H1 (cell line): ENCODE data around the gene DDHD1. TPM values are rescaled to one million over a fixed set of nuclear protein-coding genes. Genes with fewer than 3 reads are reported as not detected.

Source experiments
- CTCF ChIA-PET: fragments of 300-600 bp; sonication (Branson Sonifier 250); formaldehyde crosslinking; loops from one replicate; lab custom pipeline; 2021; ENCODE audit not compliant: partially characterized antibody; lab: Charles Lee
- POLR2A ChIA-PET: fragments of 300-600 bp; sonication (Branson Sonifier 250); formaldehyde crosslinking; loops from one replicate; lab custom pipeline; 2021; ENCODE audit warnings: inconsistent platforms; ENCODE audit not compliant: partially characterized antibody; lab: Charles Lee
- DNase-seq, 2 experiments: peaks; one replicate each; pipeline versions ENCODE4 v3.0.0 to v3.0.0-alpha.2; 2010 to 2022; ENCODE audit warnings: low spot score in 2 of 2, low read depth in 1 of 2, mixed read lengths in 1 of 2
- FAIRE-seq: peaks from 2 replicates; lab custom pipeline; 2011; peaks lifted over from hg19 to GRCh38; lab: Jason Lieb, UNC
- H2AFZ ChIP-seq: 2 replicates; pipeline ENCODE4 v1.8.1; 2012; ENCODE audit warnings: low read length, inconsistent platforms
- H2AK5ac ChIP-seq: 2 replicates; pipeline ENCODE4 v1.6.1; 2013; ENCODE audit warnings: low read depth, low read length
- H2BK120ac ChIP-seq: replicated peaks from 2 replicates; pipeline ENCODE3; 2013; ENCODE audit warnings: low read depth, low read length, inconsistent platforms
- H2BK12ac ChIP-seq: 2 replicates; pipeline ENCODE4 v1.6.1; 2013; ENCODE audit warnings: low read depth, low read length
- H2BK15ac ChIP-seq: 2 replicates; pipeline ENCODE4 v1.6.1; 2013; ENCODE audit warnings: low read length
- H2BK20ac ChIP-seq: 2 replicates; pipeline ENCODE4 v1.6.1; 2013; ENCODE audit warnings: low read length
- H2BK5ac ChIP-seq: 2 replicates; pipeline ENCODE4 v1.6.1; 2013; ENCODE audit warnings: low read depth, low read length
- H3K14ac ChIP-seq: 2 replicates; pipeline ENCODE4 v1.6.1; 2013; ENCODE audit warnings: inconsistent platforms; ENCODE audit not compliant: insufficient read length
- H3K18ac ChIP-seq: 2 replicates; pipeline ENCODE4 v1.6.1; 2013; ENCODE audit warnings: low read length; ENCODE audit errors: extremely low read depth
- H3K23ac ChIP-seq: 2 replicates; pipeline ENCODE4 v1.6.1; 2013; ENCODE audit warnings: inconsistent platforms; ENCODE audit not compliant: insufficient read length
- H3K23me2 ChIP-seq: 2 replicates; pipeline ENCODE4 v1.6.1; 2013; ENCODE audit warnings: low read depth, low read length
- H3K27ac ChIP-seq: 2 replicates; pipeline ENCODE4 v1.6.1; 2011; ENCODE audit warnings: low read depth, low read length, inconsistent platforms
- H3K27me3 ChIP-seq, 4 experiments: replicated peaks in 1 of 4; 1 replicate in 1 of 4; 2 replicates in 3 of 4; pipeline versions ENCODE4 v1.6.1 to v1.8.1; 2011 to 2013; ENCODE audit warnings: low read length in 3 of 4, mild to moderate bottlenecking in 3 of 4, inconsistent platforms in 2 of 4, mixed read lengths in 2 of 4, moderate library complexity in 1 of 4; ENCODE audit not compliant: control insufficient read depth in 3 of 4, insufficient read depth in 3 of 4; ENCODE audit errors: extremely low read depth in 1 of 4
- H3K36me3 ChIP-seq, 4 experiments: 2 replicates each; pipeline versions ENCODE4 v1.6.1 to v1.8.1; 2011 to 2013; ENCODE audit warnings: mild to moderate bottlenecking in 4 of 4, low read length in 3 of 4, moderate library complexity in 2 of 4, control low read depth in 1 of 4, inconsistent platforms in 1 of 4; ENCODE audit not compliant: insufficient read depth in 4 of 4, control insufficient read depth in 2 of 4
- H3K4ac ChIP-seq: replicated peaks from 2 replicates; pipeline ENCODE3; 2013; ENCODE audit warnings: low read length, low read depth, mixed read lengths, inconsistent platforms; ENCODE audit not compliant: insufficient read length
- H3K4me1 ChIP-seq, 4 experiments: replicated peaks in 1 of 4; 1 replicate in 1 of 4; 2 replicates in 3 of 4; pipeline versions ENCODE4 v1.6.1 to v1.8.1; 2011 to 2013; ENCODE audit warnings: low read length in 3 of 4, inconsistent platforms in 2 of 4, mixed read lengths in 1 of 4; ENCODE audit not compliant: insufficient read depth in 4 of 4, control insufficient read depth in 3 of 4
- H3K4me2 ChIP-seq, 2 experiments: 2 replicates each; pipeline versions ENCODE4 v1.6.1 to v1.8.1; 2011 to 2013; ENCODE audit warnings: low read depth in 2 of 2, low read length in 2 of 2, control low read depth in 1 of 2, inconsistent platforms in 1 of 2, mild to moderate bottlenecking in 1 of 2; ENCODE audit not compliant: insufficient read depth in 1 of 2
- H3K4me3 ChIP-seq, 4 experiments: fragments of 200-600, 300-600 bp in 1 of 4; sonication (generic), shearing (Covaris generic), sonication (Bioruptor Twin) in 1 of 4; 2 replicates each; pipeline versions ENCODE4 v1.5.1 to v1.8.1; 2011 to 2016; ENCODE audit warnings: low read length in 4 of 4, low read depth in 3 of 4, control low read depth in 2 of 4, inconsistent platforms in 2 of 4, mild to moderate bottlenecking in 2 of 4, mixed read lengths in 1 of 4, moderate library complexity in 1 of 4; ENCODE audit not compliant: insufficient read depth in 2 of 4; ENCODE audit errors: extremely low read depth in 1 of 4
- H3K56ac ChIP-seq: replicated peaks from 2 replicates; pipeline ENCODE3; 2013; ENCODE audit warnings: low read depth, mild to moderate bottlenecking, mixed read lengths, low read length, inconsistent platforms; ENCODE audit not compliant: insufficient read length
- H3K79me1 ChIP-seq: 2 replicates; pipeline ENCODE4 v1.6.1; 2013; ENCODE audit warnings: low read depth, low read length, control low read depth
- H3K79me2 ChIP-seq, 2 experiments: 2 replicates each; pipeline versions ENCODE4 v1.6.1 to v1.8.1; 2012 to 2013; ENCODE audit warnings: low read length in 2 of 2, mild to moderate bottlenecking in 2 of 2, inconsistent platforms in 1 of 2; ENCODE audit not compliant: insufficient read depth in 2 of 2, control insufficient read depth in 1 of 2
- H3K9ac ChIP-seq, 4 experiments: replicated peaks in 1 of 4; 1 replicate in 1 of 4; 2 replicates in 3 of 4; pipeline versions ENCODE4 v1.6.1 to v1.8.1; 2011 to 2013; ENCODE audit warnings: low read depth in 3 of 4, low read length in 3 of 4, control low read depth in 2 of 4, mild to moderate bottlenecking in 2 of 4, moderate library complexity in 2 of 4, inconsistent platforms in 1 of 4; ENCODE audit errors: extremely low read depth in 1 of 4
- H3K9me3 ChIP-seq, 2 experiments: 2 replicates each; pipeline versions ENCODE4 v1.6.1 to v1.8.1; 2012 to 2013; ENCODE audit warnings: mild to moderate bottlenecking in 2 of 2, moderate library complexity in 2 of 2, control low read depth in 1 of 2, inconsistent platforms in 1 of 2, low read depth in 1 of 2, low read length in 1 of 2, mixed read lengths in 1 of 2; ENCODE audit not compliant: insufficient read depth in 2 of 2
- H4K20me1 ChIP-seq, 2 experiments: replicated peaks in 1 of 2; 2 replicates each; pipeline versions ENCODE3 to v1.8.1; 2011 to 2013; ENCODE audit warnings: inconsistent platforms in 2 of 2, low read length in 2 of 2, mild to moderate bottlenecking in 1 of 2; ENCODE audit not compliant: insufficient read depth in 2 of 2, control insufficient read depth in 1 of 2
- H4K5ac ChIP-seq: 2 replicates; pipeline ENCODE4 v1.6.1; 2013; ENCODE audit warnings: low read length, low read depth, mixed read lengths, inconsistent platforms; ENCODE audit not compliant: insufficient read length
- H4K8ac ChIP-seq: 2 replicates; pipeline ENCODE4 v1.8.0; 2013; ENCODE audit warnings: mild to moderate bottlenecking, moderate library complexity, low read length, inconsistent platforms; ENCODE audit not compliant: insufficient read depth; ENCODE audit errors: extremely low read depth
- H4K91ac ChIP-seq: replicated peaks from 2 replicates; pipeline ENCODE3; 2013; ENCODE audit warnings: low read length, mixed read lengths, inconsistent platforms; ENCODE audit not compliant: insufficient read length
- BACH1 ChIP-seq: IDR thresholded peaks from 2 replicates; pipeline ENCODE4 v1.6.1; 2012; ENCODE audit warnings: low read length, improper control_type of control experiment
- CBX5 ChIP-seq: fragments of 300-800, 300-1000 bp; sonication (generic); IDR thresholded peaks from 2 replicates; pipeline ENCODE4 v1.7.1; 2016; ENCODE audit warnings: antibody characterized with exemption, low read length, low read depth
- CTCF ChIP-seq, 3 experiments: IDR thresholded peaks; 1 replicate in 2 of 3; 2 replicates in 1 of 3; pipeline versions ENCODE4 v1.5.1 to v1.6.1; 2011; ENCODE audit warnings: low read length in 3 of 3, mild to moderate bottlenecking in 3 of 3, inconsistent platforms in 2 of 3, low read depth in 1 of 3, moderate library complexity in 1 of 3; ENCODE audit not compliant: insufficient read depth in 1 of 3; ENCODE audit errors: control extremely low read depth in 1 of 3
- GABPA ChIP-seq: IDR thresholded peaks from 2 replicates; pipeline ENCODE4 v1.6.1; 2011; ENCODE audit warnings: mild to moderate bottlenecking, low read length, moderate library complexity, borderline replicate concordance; ENCODE audit not compliant: insufficient read depth
- HDAC2 ChIP-seq, 2 experiments: fragments of 300-600 bp in 1 of 2; sonication (generic) in 1 of 2; IDR thresholded peaks; 2 replicates each; pipeline ENCODE4 v1.6.1; 2011 to 2012; ENCODE audit warnings: low read depth in 2 of 2, low read length in 2 of 2, mild to moderate bottlenecking in 2 of 2, moderate library complexity in 2 of 2, borderline replicate concordance in 1 of 2, inconsistent platforms in 1 of 2
- HDAC6 ChIP-seq: IDR thresholded peaks from one replicate; pipeline ENCODE4 v1.7.1; 2012; ENCODE audit warnings: low read depth, mild to moderate bottlenecking, inconsistent platforms, low read length, moderate library complexity
- JUN ChIP-seq: IDR thresholded peaks from 2 replicates; pipeline ENCODE4 v1.6.1; 2011; ENCODE audit warnings: low read depth, mild to moderate bottlenecking, improper control_type of control experiment, low read length
- KDM4A ChIP-seq: IDR thresholded peaks from one replicate; pipeline ENCODE4 v1.7.1; 2012; ENCODE audit warnings: low read depth, mild to moderate bottlenecking, moderate library complexity, low read length, inconsistent platforms; ENCODE audit not compliant: severe bottlenecking
- POLR2A ChIP-seq, 2 experiments: IDR thresholded peaks; 1 replicate in 1 of 2; 2 replicates in 1 of 2; pipeline ENCODE4 v1.6.1; 2011; ENCODE audit warnings: low read depth in 2 of 2, low read length in 2 of 2, mild to moderate bottlenecking in 2 of 2; ENCODE audit errors: control extremely low read depth in 1 of 2
- RBBP5 ChIP-seq: IDR thresholded peaks from 2 replicates; pipeline ENCODE4 v1.7.1; 2012; ENCODE audit warnings: low read depth, mild to moderate bottlenecking, inconsistent platforms, low read length, moderate library complexity, borderline replicate concordance
- RFX5 ChIP-seq: IDR thresholded peaks from 2 replicates; pipeline ENCODE4 v1.6.1; 2011; ENCODE audit warnings: low read depth, low read length, improper control_type of control experiment, borderline replicate concordance
- SP1 ChIP-seq: IDR thresholded peaks from 2 replicates; pipeline ENCODE4 v1.6.1; 2011; ENCODE audit warnings: low read depth, low read length
- WGBS, 2 experiments: shearing (Covaris generic) in 1 of 2; methylation state at CpG; one replicate each; pipeline versions ENCODE4 v1.1.6 to v1.1.7; 2013 to 2015; ENCODE audit warnings: low lambda C conversion rate in 2 of 2, mixed read lengths in 2 of 2, inconsistent platforms in 1 of 2, low coverage in 1 of 2, missing lambda C conversion rate in 1 of 2; ENCODE audit not compliant: insufficient replicate concordance in 2 of 2, insufficient coverage in 1 of 2, insufficient read length in 1 of 2; ENCODE audit errors: extremely low coverage in 1 of 2, missing lambda C conversion rate in 1 of 2; 5-methylcytosine and 5-hydroxymethylcytosine counted together
- polyA plus RNA-seq, 7 experiments: library from polyadenylated mRNA; depleted of rRNA in 3 of 7; stranded (reverse) in 5 of 7; unstranded in 2 of 7; fragments of >200 nt in 5 of 7; fragments of 200-250 nt in 2 of 7; gene quantifications; 1 replicate in 5 of 7; 2 replicates in 1 of 7; 4 replicates in 1 of 7; pipeline versions ENCODE4 v1.2.1 to v1.2.3, GENCODE V29; 2011 to 2013; ENCODE audit warnings: missing spikeins in 2 of 7, mixed read lengths in 2 of 7
- total RNA-seq: library from RNA; stranded (reverse); fragmentation: NEBNext Ultra II Directional; extraction: Animal tissue kit (Norgen Biotek cat#: 25700); gene quantifications from 2 replicates; pipeline ENCODE4 v1.2.1, GENCODE V29; 2021

Gene DDHD1
- total and polyA plus RNA-seq, 2 of the 8 experiments (the other 6 are each of a cell fraction or from before 2014, with no cell fraction given) = 3.6 to 16.0 TPM

DNA sequence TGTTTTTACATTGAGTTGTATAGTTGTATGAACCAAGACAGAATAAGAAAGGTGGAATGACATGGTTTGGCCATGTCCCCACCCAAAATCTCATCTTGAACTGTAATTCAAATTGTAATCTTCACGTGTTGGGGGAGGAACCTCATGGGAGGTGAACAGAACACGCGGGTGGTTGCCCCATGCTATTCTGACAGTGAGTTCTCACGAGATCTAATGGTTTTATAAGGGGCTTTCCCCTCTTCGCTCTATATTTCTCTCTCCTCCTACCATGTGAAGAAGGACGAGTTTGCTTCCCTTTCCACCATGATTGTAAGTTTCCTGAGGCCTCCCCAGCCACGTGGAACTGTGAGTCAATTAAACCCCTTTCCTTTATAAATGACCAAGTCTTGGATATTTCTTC lies 25.3 kb downstream of the DDHD1 start:
- H3K18ac ChIP-seq = no peak overlapping the region
- no peaks in the 10 kb centered on the region for H4K20me1 ChIP-seq
- no peaks in the 10 kb centered on the region for H3K36me3 ChIP-seq
- H3K9ac ChIP-seq = no peak overlapping the region
- no peaks in the 10 kb centered on the region for H3K23me2 ChIP-seq
- no peak overlapping the region for H3K23ac ChIP-seq
- no peak overlapping the region for H4K8ac ChIP-seq
- no peak overlapping the region for H2BK5ac ChIP-seq
- CTCF ChIA-PET = no interaction called here
- no peak overlapping the region for H2BK15ac ChIP-seq
- no peak for FAIRE-seq
- H3K79me1 ChIP-seq = peaks cover 5% of the 10 kb centered on the region; the same call in 1 of the 2 replicates
- H2AK5ac ChIP-seq = no peak overlapping the region
- H2AFZ ChIP-seq = no peak overlapping the region
- no peak for DNase-seq
- POLR2A ChIA-PET = no interaction called here
- no peak overlapping the region for H4K5ac ChIP-seq
- peaks cover 0 to 10% of the 10 kb centered on the region in 2 experiments; a peak in 2 of 4 replicates for H3K79me2 ChIP-seq
- H3K56ac ChIP-seq = no peak overlapping the region
- no peak overlapping the region for H3K14ac ChIP-seq
- H2BK12ac ChIP-seq = no peak overlapping the region
- H3K27me3 ChIP-seq = no peaks in the 10 kb centered on the region
- H2BK20ac ChIP-seq = no peak overlapping the region
- WGBS, 2 experiments = 77% methylated on average over 7 of the region's 7 CpGs; no CpG with 5 or more reads in 1 of the 2 experiments
- no peak overlapping the region for H3K4ac ChIP-seq
- no peaks in the 10 kb centered on the region for H3K9me3 ChIP-seq
- H3K4me3 ChIP-seq = no peak overlapping the region
- no peak overlapping the region for H4K91ac ChIP-seq
- no peak overlapping the region for H3K27ac ChIP-seq
- H2BK120ac ChIP-seq = no peak overlapping the region
- H3K4me1 ChIP-seq = no peaks in the 10 kb centered on the region
- H3K4me2 ChIP-seq = no peak overlapping the region
- TF ChIP-seq KDM4A = no peak
- no peak for TF ChIP-seq POLR2A (IDR thresholded peaks at IDR 0.05; ENCODE audit: control extremely low read depth in 1 of 2, low read depth in 2 of 2, low read length in 2 of 2)
- no peak for TF ChIP-seq JUN
- no peak for TF ChIP-seq RFX5
- TF ChIP-seq HDAC2 (IDR thresholded peaks at IDR 0.05; ENCODE audit: borderline replicate concordance in 1 of 2, low read depth in 2 of 2, low read length in 2 of 2) = no peak
- TF ChIP-seq CTCF (IDR thresholded peaks at IDR 0.05; ENCODE audit: control extremely low read depth in 1 of 3, insufficient read depth in 1 of 3, low read depth in 1 of 3, low read length in 3 of 3) = no peak
- no peak for TF ChIP-seq SP1
- TF ChIP-seq CBX5 = no peak
- TF ChIP-seq HDAC6 = no peak
- no peak for TF ChIP-seq BACH1
- no peak for TF ChIP-seq RBBP5
- no peak for TF ChIP-seq GABPA
